Liver (tissue), 9 donors: Measurements from ENCODE around the gene UBE2D3. TPM values are rescaled to one million over a fixed set of nuclear protein-coding genes. Genes with fewer than 3 reads are reported as not detected.

Experiments
- DNase-seq: peaks from one replicate; pipeline ENCODE4 v3.0.0-alpha.2; 2017; ENCODE audit warnings: low spot score
- H3K27ac ChIP-seq, 2 donors: one replicate each; pipeline ENCODE4 v1.7.0; 2013; ENCODE audit warnings: inconsistent platforms in 2 of 2, low read length in 2 of 2, control low read depth in 1 of 2, low read depth in 1 of 2, mild to moderate bottlenecking in 1 of 2
- H3K27me3 ChIP-seq, 4 donors: one replicate each; pipeline versions ENCODE4 v1.6.1 to v1.7.0; 2013; ENCODE audit warnings: low read length in 3 of 4, inconsistent platforms in 1 of 4, mild to moderate bottlenecking in 1 of 4, moderate library complexity in 1 of 4; ENCODE audit not compliant: control insufficient read depth in 4 of 4, insufficient read depth in 4 of 4
- H3K36me3 ChIP-seq, 4 donors: one replicate each; pipeline versions ENCODE4 v1.6.1 to v1.7.0; 2013; ENCODE audit warnings: low read length in 3 of 4, mild to moderate bottlenecking in 3 of 4, low read depth in 1 of 4, moderate library complexity in 1 of 4; ENCODE audit not compliant: control insufficient read depth in 4 of 4, insufficient read depth in 3 of 4
- H3K4me1 ChIP-seq, 4 donors: one replicate each; pipeline versions ENCODE4 v1.6.1 to v1.7.0; 2013; ENCODE audit warnings: low read length in 3 of 4, mild to moderate bottlenecking in 3 of 4, moderate library complexity in 1 of 4; ENCODE audit not compliant: control insufficient read depth in 4 of 4, insufficient read depth in 4 of 4
- H3K4me3 ChIP-seq, 3 donors: one replicate each; pipeline versions ENCODE4 v1.6.1 to v1.7.0; 2013; ENCODE audit warnings: low read length in 3 of 3, control low read depth in 1 of 3, low read depth in 1 of 3, mild to moderate bottlenecking in 1 of 3
- H3K9ac ChIP-seq, 2 donors: one replicate each; pipeline ENCODE4 v1.7.0; 2013; ENCODE audit warnings: low read length in 2 of 2, mild to moderate bottlenecking in 2 of 2, moderate library complexity in 2 of 2, control low read depth in 1 of 2, low read depth in 1 of 2
- H3K9me3 ChIP-seq, 4 donors: one replicate each; pipeline versions ENCODE4 v1.6.1 to v1.7.0; 2013; ENCODE audit warnings: low read length in 3 of 4; ENCODE audit not compliant: control insufficient read depth in 4 of 4
- EGR1 ChIP-seq, 2 donors: IDR thresholded peaks; 2 replicates each; pipeline ENCODE4 v1.6.1; 2016 to 2018; ENCODE audit warnings: antibody characterized with exemption in 2 of 2, low read depth in 2 of 2
- FOXA1 ChIP-seq: IDR thresholded peaks from 2 replicates; pipeline ENCODE4 v1.6.1; 2016; ENCODE audit warnings: antibody characterized with exemption
- FOXA2 ChIP-seq: IDR thresholded peaks from 2 replicates; pipeline ENCODE4 v1.6.1; 2016; ENCODE audit warnings: antibody characterized with exemption
- GABPA ChIP-seq, 2 donors: IDR thresholded peaks in 1 of 2; conservative IDR thresholded peaks in 1 of 2; 2 replicates each; pipeline ENCODE4 v1.6.1; 2016; ENCODE audit warnings: antibody characterized with exemption in 2 of 2, mild to moderate bottlenecking in 1 of 2, moderate library complexity in 1 of 2
- HNF4A ChIP-seq, 2 donors: conservative IDR thresholded peaks; 2 replicates each; pipeline ENCODE4 v1.6.1; 2016; ENCODE audit warnings: antibody characterized with exemption in 2 of 2, mild to moderate bottlenecking in 2 of 2
- HNF4G ChIP-seq: IDR thresholded peaks from 2 replicates; pipeline ENCODE4 v1.6.1; 2016; ENCODE audit warnings: antibody characterized with exemption
- JUND ChIP-seq, 2 donors: IDR thresholded peaks; 2 replicates each; pipeline ENCODE4 v1.6.1; 2016; ENCODE audit warnings: antibody characterized with exemption in 2 of 2
- NR2F2 ChIP-seq: IDR thresholded peaks from 2 replicates; pipeline ENCODE4 v1.6.1; 2016; ENCODE audit warnings: antibody characterized with exemption
- RAD21 ChIP-seq, 2 donors: IDR thresholded peaks; 2 replicates each; pipeline ENCODE4 v1.6.1; 2016; ENCODE audit warnings: antibody characterized with exemption in 2 of 2, mild to moderate bottlenecking in 2 of 2
- REST ChIP-seq: IDR thresholded peaks from 2 replicates; pipeline ENCODE4 v1.6.1; 2016; ENCODE audit warnings: antibody characterized with exemption, mild to moderate bottlenecking
- RXRA ChIP-seq, 2 donors: IDR thresholded peaks; 2 replicates each; pipeline ENCODE4 v1.6.1; 2017 to 2018; ENCODE audit warnings: antibody characterized with exemption in 2 of 2, mild to moderate bottlenecking in 1 of 2
- SP1 ChIP-seq: IDR thresholded peaks from 2 replicates; pipeline ENCODE4 v1.6.1; 2018; ENCODE audit warnings: antibody characterized with exemption, mild to moderate bottlenecking
- TAF1 ChIP-seq: conservative IDR thresholded peaks from 2 replicates; pipeline ENCODE4 v1.6.1; 2016; ENCODE audit warnings: antibody characterized with exemption, mild to moderate bottlenecking
- YY1 ChIP-seq: IDR thresholded peaks from 2 replicates; pipeline ENCODE4 v1.6.1; 2016; ENCODE audit warnings: antibody characterized with exemption, mild to moderate bottlenecking
- WGBS: extraction: QIAGEN DNeasy Blood & Tissue Kit; methylation state at CpG from one replicate; pipeline ENCODE4 v1.1.7; 2013; 5-methylcytosine and 5-hydroxymethylcytosine counted together
- polyA plus RNA-seq, 2 donors: library from polyadenylated mRNA; stranded (reverse) in 1 of 2; unstranded in 1 of 2; fragments of 200-250 nt in 1 of 2; fragments of >200 nt in 1 of 2; fragmentation: Nextera tagmentation in 1 of 2; extraction: Ambion mirVana in 1 of 2; gene quantifications; one replicate each; pipeline versions ENCODE4 v1.2.1 to v1.2.3, GENCODE V29; 2013 to 2015
- total RNA-seq, 2 donors: library from RNA; depleted of rRNA; stranded (reverse); fragments of >200 nt; gene quantifications; one replicate each; pipeline ENCODE4 v1.2.3, GENCODE V29; 2014
- TF ChIP-seq, protein P1 (sequence below): IDR thresholded peaks from 2 replicates; pipeline ENCODE4 v1.6.1; 2016; ENCODE audit warnings: antibody characterized with exemption
- TF ChIP-seq, protein P2 (sequence below): IDR thresholded peaks from 2 replicates; pipeline ENCODE4 v1.6.1; 2016; ENCODE audit warnings: antibody characterized with exemption
- donor health status: healthy.
- donor health status: healthy.
- donor health status: healthy.
- donor health status: healthy.
- donor health status: healthy.

Gene UBE2D3
- total and polyA plus RNA-seq, 4 donors = 133 to 231 (median 150) TPM

- TF ChIP-seq RXRA (IDR thresholded peaks at IDR 0.05) = no peak
- TF ChIP-seq REST = no peak
- TF ChIP-seq, protein P1, sequence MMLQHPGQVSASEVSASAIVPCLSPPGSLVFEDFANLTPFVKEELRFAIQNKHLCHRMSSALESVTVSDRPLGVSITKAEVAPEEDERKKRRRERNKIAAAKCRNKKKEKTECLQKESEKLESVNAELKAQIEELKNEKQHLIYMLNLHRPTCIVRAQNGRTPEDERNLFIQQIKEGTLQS = no peak
Measured at GRCh38 chr4:102792361-102792936, 34.9 kb downstream of the UBE2D3 start (continued).

DNA sequence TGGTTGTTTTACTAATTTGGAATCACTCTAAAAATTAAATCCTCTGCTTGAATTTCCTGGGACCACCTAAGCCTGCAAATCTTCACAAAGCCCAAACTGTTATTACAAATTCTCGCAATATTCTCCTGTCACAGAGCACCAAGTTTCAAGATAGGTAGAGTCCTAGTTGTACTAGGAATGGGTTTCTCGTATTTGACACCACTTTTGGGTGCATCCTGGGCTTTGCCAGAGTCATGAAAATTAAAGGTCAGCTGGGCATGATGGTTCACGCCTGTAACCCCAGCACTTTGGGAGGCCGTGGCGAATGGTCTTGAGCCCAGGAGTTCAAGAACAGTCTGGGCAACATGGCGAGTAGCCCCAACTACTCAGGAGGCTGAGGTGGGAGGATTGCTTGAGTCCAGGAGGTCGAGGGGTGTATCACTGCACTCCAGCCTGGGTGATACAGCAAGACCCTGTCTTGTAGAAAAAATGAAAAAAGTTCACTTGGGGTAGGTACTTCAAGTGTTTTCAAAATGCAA lies 36.0 kb downstream of the UBE2D3 start:
- no peak for DNase-seq
- H3K4me3 ChIP-seq = no peak overlapping the region
- no peak overlapping the region for H3K27ac ChIP-seq
- H3K9ac ChIP-seq = no peak overlapping the region
- peaks cover 0 to 3% (median 0%) of the 10 kb centered on the region in 4 donors for H3K9me3 ChIP-seq
- 88% methylated on average over 7 of the region's 7 CpGs for WGBS
- H3K36me3 ChIP-seq = peaks cover 0 to 20% (median 14%) of the 10 kb centered on the region in 4 donors
- H3K4me1 ChIP-seq = peaks cover 0 to 3% (median 0%) of the 10 kb centered on the region in 4 donors
- no peak for TF ChIP-seq REST
- no peak for TF ChIP-seq FOXA1
- TF ChIP-seq RAD21 (IDR thresholded peaks at IDR 0.05) = no peak
- TF ChIP-seq HNF4A (conservative IDR thresholded peaks at IDR 0.05) = no peak
- TF ChIP-seq YY1 = no peak
- TF ChIP-seq, protein P2, sequence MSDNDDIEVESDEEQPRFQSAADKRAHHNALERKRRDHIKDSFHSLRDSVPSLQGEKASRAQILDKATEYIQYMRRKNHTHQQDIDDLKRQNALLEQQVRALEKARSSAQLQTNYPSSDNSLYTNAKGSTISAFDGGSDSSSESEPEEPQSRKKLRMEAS = no peak
- no peak for TF ChIP-seq SP1
- TF ChIP-seq HNF4G = no peak
- no peaks in the 10 kb centered on the region for H3K27me3 ChIP-seq

DNA sequence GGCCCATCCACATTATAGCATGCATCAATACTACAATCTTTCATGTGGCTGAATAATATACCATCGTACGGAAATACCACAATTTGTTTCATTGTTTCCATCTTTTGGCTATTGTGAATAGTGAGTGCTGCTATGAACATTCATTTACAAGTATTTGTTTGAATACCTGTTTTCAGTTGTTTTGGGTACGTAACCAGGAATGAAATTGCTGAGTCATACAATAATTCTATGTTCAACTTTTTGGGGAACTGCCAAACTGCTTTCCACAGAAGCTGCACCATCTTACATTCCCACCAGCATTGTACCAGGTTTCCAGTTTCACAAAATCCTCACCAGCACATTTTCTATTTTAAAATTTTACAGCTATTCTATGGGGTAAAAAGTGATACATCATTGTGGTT lies 38.0 kb downstream of the UBE2D3 start:
- no peak overlapping the region for H3K4me3 ChIP-seq
- DNase-seq = no peak
- no peaks in the 10 kb centered on the region for H3K27me3 ChIP-seq
- no peak overlapping the region for H3K9ac ChIP-seq
- H3K27ac ChIP-seq = no peak overlapping the region
- WGBS = 70% methylated on average over 3 of the region's 3 CpGs
- peaks cover 0 to 9% (median 3%) of the 10 kb centered on the region in 4 donors for H3K36me3 ChIP-seq
- peaks cover 0 to 3% (median 0%) of the 10 kb centered on the region in 4 donors for H3K9me3 ChIP-seq
- H3K4me1 ChIP-seq = peaks cover 0 to 3% (median 0%) of the 10 kb centered on the region in 4 donors
- TF ChIP-seq REST = no peak
- no peak for TF ChIP-seq NR2F2
- TF ChIP-seq EGR1 (IDR thresholded peaks at IDR 0.05; ENCODE audit: low read depth in 2 of 2) = no peak
- TF ChIP-seq TAF1 = no peak
- TF ChIP-seq FOXA2 = no peak
- TF ChIP-seq JUND (IDR thresholded peaks at IDR 0.05) = no peak
- TF ChIP-seq, protein P2 = no peak
- no peak for TF ChIP-seq FOXA1
- TF ChIP-seq YY1 = no peak
- TF ChIP-seq GABPA (IDR thresholded peaks at IDR 0.05 in 1 of 2, conservative IDR thresholded peaks at IDR 0.05 in 1 of 2) = no peak
- TF ChIP-seq HNF4A (conservative IDR thresholded peaks at IDR 0.05) = no peak
